ENCODE measurements around the gene C2orf78. TPM values are rescaled to one million over a fixed set of nuclear protein-coding genes. Genes with fewer than 3 reads are reported as not detected.

Gene C2orf78
- total and polyA plus RNA-seq, 9 of the 15 experiments (the other 6 are each of a cell fraction or from before 2014, with no cell fraction given), result 0.04 to 0.28 (median 0.20) TPM

- ATAC-seq, result peak; percentile 95
- peak within 1 kb of the TSS; percentile 98 for H2AFZ ChIP-seq (ENCODE audit: low read depth, low read length)
- WGBS (ENCODE audit: insufficient coverage, low coverage, missing lambda C conversion rate), result under 1% methylated on average over 47 of the region's 48 CpGs
- H3K9ac ChIP-seq (ENCODE audit: insufficient read depth in 1 of 2, low read depth in 2 of 2, low read length in 2 of 2), result peak within 1 kb of the TSS; percentile 93 to 98
- peak; percentile 99 for FAIRE-seq
- H3K36me3 ChIP-seq (ENCODE audit: control insufficient read depth, insufficient read depth, low read length), result peaks cover 31% of the 10 kb centered on the region; the same call in 2 of the 3 replicates
- H4K20me1 ChIP-seq (replicated peaks; ENCODE audit: control insufficient read depth, insufficient read depth, low read length), result no peaks in the 10 kb centered on the region
- intact Hi-C loops (cut with micrococcal nuclease) (loop anchor here (10.0 kb wide), 7 partner anchors 154 to 566 kb away; partner anchors contain the start of genes BOLA3 and TET3), in situ Hi-C loops (cut with MboI) (no loop called here)
- no peaks in the 10 kb centered on the region for H3K27me3 ChIP-seq (ENCODE audit: control insufficient read depth in 2 of 2, insufficient read depth in 2 of 2, low read length in 2 of 2)
- ChIA-PET POLR2A (interaction anchor here (0.7 to 1.3 kb wide), 10 partner anchors 11 to 371 kb away, joined by 3 to 7 read pairs (median 3); no protein-coding TSS in a partner anchor), CTCF (ENCODE audit: low intra/inter-chr PET ratio) (interaction anchor here (0.6 to 1.1 kb wide), 2 partner anchors 117 to 495 kb away, joined by 3 read pairs; no protein-coding TSS in a partner anchor)
- peak; percentile 95 to 98 (median 96) for DNase-seq (ENCODE audit: extremely low read depth in 1 of 4, low spot score in 3 of 4)
- H3K9me3 ChIP-seq (replicated peaks; ENCODE audit: control insufficient read depth, insufficient read depth, low read depth, low read length), result no peaks in the 10 kb centered on the region
- BruUV-seq (replicated peaks), result TSS peak; percentile 74
- H3K9me1 ChIP-seq (ENCODE audit: control insufficient read depth, insufficient read depth, low read length), result no peaks in the 10 kb centered on the region
- peak within 1 kb of the TSS; percentile 62 for H3K4me3 ChIP-seq
- H3K79me2 ChIP-seq (ENCODE audit: control insufficient read depth, insufficient read depth, low read length), result peaks cover 22% of the 10 kb centered on the region
- H3K4me1 ChIP-seq (replicated peaks in 1 of 2; ENCODE audit: control insufficient read depth in 2 of 2, insufficient read depth in 2 of 2, low read length in 2 of 2), result peaks cover 7 to 13% of the 10 kb centered on the region in 2 experiments; a peak in 4 of 5 replicates
- H3K27ac ChIP-seq (ENCODE audit: extremely low read depth, low read depth, low read length), result peak within 1 kb of the TSS; percentile 89
- peak within 1 kb of the TSS; percentile 93 for H3K4me2 ChIP-seq (ENCODE audit: insufficient read depth, low read length)
- TF ChIP-seq CBX5 (IDR thresholded peaks at IDR 0.05; ENCODE audit: borderline replicate concordance, low read depth), result no peak
- no peak for TF ChIP-seq CREB5 (CRISPR knock-in tag; IDR thresholded peaks at IDR 0.05)
- peak; percentile 49 for TF ChIP-seq CCNT2 (IDR thresholded peaks at IDR 0.05; ENCODE audit: borderline replicate concordance, extremely low read depth, insufficient read length, low read depth, low read length)
- TF ChIP-seq KDM4B (IDR thresholded peaks at IDR 0.05; ENCODE audit: borderline replicate concordance in 2 of 2, low read depth in 1 of 2), result 0 out of 4 replicates have a peak, but pooled peaks of 1 of the 2 experiments have one; percentile 57
- peak; percentile 27; the same call in 1 of the 2 replicates for TF ChIP-seq KLF13 (tag; IDR thresholded peaks at IDR 0.05; ENCODE audit: borderline replicate concordance, low read depth)
- TF ChIP-seq EP400 (IDR thresholded peaks at IDR 0.05), result peak; percentile 89
- peak; percentile 81 for TF ChIP-seq POLR2B (IDR thresholded peaks at IDR 0.05; ENCODE audit: low read depth, partially characterized antibody)
- TF ChIP-seq ZNF318 (IDR thresholded peaks at IDR 0.05; ENCODE audit: borderline replicate concordance in 1 of 2, low read depth in 1 of 2), result peak in 1 of 2 experiments; percentile 47; a peak in 1 of 4 replicates
Observed at GRCh38 chr2:73828818-73829570, 45.0 kb downstream of the C2orf78 start, which contains the start of gene STAMBP. Gene STAMBP (plus strand): TSS chr2:73828961. CDS start chr2:73830857, 1,896 bp downstream.
